Left lung (tissue), 10 donors: ENCODE measurements around the gene JAKMIP1. TPM values are rescaled to one million over a fixed set of nuclear protein-coding genes. Genes with fewer than 3 reads are reported as not detected.

Experiments
- ATAC-seq: fragments of 200-7000 bp; cut with Tn5 transposase; one replicate; pipeline ENCODE4 v1.9.1; 2020; ENCODE audit warnings: moderate library complexity
- DNase-seq, 4 donors: peaks; one replicate each; pipeline ENCODE4 v3.0.0-alpha.2; 2013 to 2020
- H3K27ac ChIP-seq, 2 donors: fragments of 200-600 bp; sonication (generic) in 1 of 2; one replicate each; pipeline versions ENCODE4 v1.5.0 to v1.8.0; 2020 to 2021
- H3K27me3 ChIP-seq, 2 donors: fragments of 200-600 bp; sonication (generic) in 1 of 2; one replicate each; pipeline versions ENCODE4 v1.5.0 to v1.8.0; 2020 to 2021
- H3K36me3 ChIP-seq, 2 donors: fragments of 200-600 bp; sonication (generic) in 1 of 2; one replicate each; pipeline versions ENCODE4 v1.5.0 to v1.8.0; 2020 to 2021
- H3K4me1 ChIP-seq, 2 donors: fragments of 200-600 bp; one replicate each; pipeline ENCODE4 v1.8.0; 2021
- H3K4me3 ChIP-seq, 2 donors: fragments of 200-600 bp; sonication (generic) in 1 of 2; one replicate each; pipeline versions ENCODE4 v1.5.0 to v1.8.0; 2020 to 2021; ENCODE audit warnings: mild to moderate bottlenecking in 1 of 2
- H3K9me3 ChIP-seq, 2 donors: fragments of 200-600 bp; sonication (generic) in 1 of 2; one replicate each; pipeline versions ENCODE4 v1.5.0 to v1.8.0; 2020 to 2021
- intact Hi-C, 2 donors: fragments of 100-400 bp; cut with DNase I; formaldehyde crosslinking; loops; one replicate each; pipeline versions ENCODE4 v1.11.2 to v1.14.2; 2022
- polyA plus RNA-seq, 6 donors: library from polyadenylated mRNA; unstranded; fragments of 120-200 nt; gene quantifications; one replicate each; pipeline ENCODE4 v1.2.1, GENCODE V29; 2013; ENCODE audit not compliant: insufficient read length in 6 of 6
- total RNA-seq, 2 donors: library from RNA; stranded (reverse); fragmentation: NEBNext Ultra II Directional; extraction: Animal tissue kit (Norgen Biotek cat#: 25700); gene quantifications; one replicate each; pipeline ENCODE4 v1.2.1, GENCODE V29; 2021
- TF ChIP-seq, protein P1 (sequence below), 2 donors: fragments of 200-600 bp; sonication (generic) in 1 of 2; IDR thresholded peaks; one replicate each; pipeline versions ENCODE4 v1.5.0 to v1.8.0; 2021; ENCODE audit warnings: antibody characterized with exemption in 2 of 2
- donor health status: DM: no; HTN: yes; CAD: no.
- donor health status: DM: no; HTN: no; CAD: no.

Gene JAKMIP1
- total and polyA plus RNA-seq, 8 donors = 0.13 to 0.79 (median 0.21) TPM; not detected in 1

DNA sequence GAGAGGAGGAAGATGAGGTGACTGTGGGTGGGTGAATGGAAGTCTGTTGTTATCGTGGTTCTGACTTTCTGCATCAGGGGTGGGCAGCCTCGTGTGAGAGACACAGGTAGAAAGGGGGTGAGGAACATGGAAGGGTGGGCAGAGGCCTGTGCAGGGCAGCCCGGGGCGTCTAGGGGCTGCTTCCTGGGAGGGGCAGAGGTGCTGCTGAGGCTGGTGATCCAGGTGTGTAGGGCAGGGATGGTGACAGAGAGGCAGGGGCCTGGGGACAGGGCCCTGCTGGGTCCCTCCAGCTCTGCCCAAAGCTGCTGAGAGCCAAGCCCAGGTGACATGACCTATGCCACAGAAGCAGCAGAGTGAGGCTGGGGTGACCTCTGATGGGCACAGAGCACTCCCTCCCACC, 92.5 kb downstream of the JAKMIP1 start:
- DNase-seq (no peak), ATAC-seq (no peak)
- peaks cover 0 to 28% of the 10 kb centered on the region in 2 donors for H3K27me3 ChIP-seq
- no peak overlapping the region for H3K4me3 ChIP-seq
- H3K36me3 ChIP-seq = no peaks in the 10 kb centered on the region
- H3K27ac ChIP-seq = no peak overlapping the region
- TF ChIP-seq, protein P1, sequence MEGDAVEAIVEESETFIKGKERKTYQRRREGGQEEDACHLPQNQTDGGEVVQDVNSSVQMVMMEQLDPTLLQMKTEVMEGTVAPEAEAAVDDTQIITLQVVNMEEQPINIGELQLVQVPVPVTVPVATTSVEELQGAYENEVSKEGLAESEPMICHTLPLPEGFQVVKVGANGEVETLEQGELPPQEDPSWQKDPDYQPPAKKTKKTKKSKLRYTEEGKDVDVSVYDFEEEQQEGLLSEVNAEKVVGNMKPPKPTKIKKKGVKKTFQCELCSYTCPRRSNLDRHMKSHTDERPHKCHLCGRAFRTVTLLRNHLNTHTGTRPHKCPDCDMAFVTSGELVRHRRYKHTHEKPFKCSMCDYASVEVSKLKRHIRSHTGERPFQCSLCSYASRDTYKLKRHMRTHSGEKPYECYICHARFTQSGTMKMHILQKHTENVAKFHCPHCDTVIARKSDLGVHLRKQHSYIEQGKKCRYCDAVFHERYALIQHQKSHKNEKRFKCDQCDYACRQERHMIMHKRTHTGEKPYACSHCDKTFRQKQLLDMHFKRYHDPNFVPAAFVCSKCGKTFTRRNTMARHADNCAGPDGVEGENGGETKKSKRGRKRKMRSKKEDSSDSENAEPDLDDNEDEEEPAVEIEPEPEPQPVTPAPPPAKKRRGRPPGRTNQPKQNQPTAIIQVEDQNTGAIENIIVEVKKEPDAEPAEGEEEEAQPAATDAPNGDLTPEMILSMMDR (IDR thresholded peaks at IDR 0.05) = no peak
- intact Hi-C loops = no loop called here
- no peaks in the 10 kb centered on the region for H3K4me1 ChIP-seq
- no peaks in the 10 kb centered on the region for H3K9me3 ChIP-seq

DNA sequence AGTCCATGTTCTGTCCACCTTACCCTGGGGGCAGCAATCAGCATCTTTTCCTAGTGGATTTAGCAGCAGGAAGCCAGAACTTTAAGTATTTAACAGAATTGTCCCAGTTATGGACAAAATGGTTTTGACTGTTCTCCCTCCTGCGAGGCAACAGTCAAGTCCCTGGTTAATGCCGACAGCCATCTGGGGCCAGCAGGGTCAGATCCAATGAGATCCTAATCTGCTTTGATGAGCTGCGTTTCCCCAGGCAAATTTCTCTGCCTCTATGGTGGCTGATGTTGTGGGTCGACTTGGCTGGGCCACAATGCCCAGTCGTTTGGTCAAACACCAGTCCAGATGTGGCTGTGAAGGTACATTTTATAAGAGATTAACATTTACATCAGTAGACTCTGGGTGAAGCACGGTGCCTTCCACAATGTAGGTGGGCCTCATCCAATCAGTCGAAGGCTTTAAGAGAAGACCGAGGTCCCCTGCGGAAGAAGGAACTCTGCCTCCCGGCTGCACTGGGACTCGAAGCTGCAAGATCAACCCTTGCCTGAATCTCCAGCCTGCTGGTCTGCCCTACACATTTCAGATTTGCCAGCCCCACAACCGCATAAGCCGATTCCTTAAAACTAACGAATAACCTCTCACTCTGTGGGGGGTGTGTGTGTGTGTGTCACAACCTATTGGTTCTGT, 93.1 kb downstream of the JAKMIP1 start:
- no peak for ATAC-seq
- intact Hi-C loops = no loop called here
- Histone ChIP-seq H3K4me3 (no peak overlapping the region), H3K9me3 (peaks cover 0 to 1% of the 10 kb centered on the region in 2 donors), H3K27ac (no peak overlapping the region), H3K36me3 (no peaks in the 10 kb centered on the region), H3K4me1 (no peaks in the 10 kb centered on the region), H3K27me3 (peaks cover 0 to 28% of the 10 kb centered on the region in 2 donors)
- DNase-seq = no peak
- TF ChIP-seq, protein P1 (IDR thresholded peaks at IDR 0.05) = no peak

DNA sequence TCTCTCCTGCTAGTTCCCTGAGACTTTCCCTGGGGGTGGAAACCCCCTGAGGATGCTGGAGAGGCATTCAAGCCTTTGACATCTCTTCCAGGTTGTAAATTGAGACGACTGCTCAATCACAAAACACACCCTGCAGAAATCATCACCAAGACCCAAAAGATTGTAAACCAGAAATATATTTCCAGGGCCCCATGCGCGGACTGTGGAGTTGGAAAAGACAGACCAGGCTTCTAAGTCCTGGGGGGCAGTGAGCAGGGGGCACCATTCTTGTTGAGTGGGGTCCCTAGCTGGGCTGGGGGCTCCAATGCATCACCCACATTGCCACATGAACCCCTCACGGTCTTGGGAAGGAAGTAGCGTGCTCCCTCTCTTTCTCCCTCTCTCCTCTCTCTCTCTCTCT, 94.2 kb downstream of the JAKMIP1 start:
- no peak overlapping the region for H3K4me3 ChIP-seq
- ATAC-seq = no peak
- H3K27ac ChIP-seq = no peak overlapping the region
- TF ChIP-seq, protein P1 (IDR thresholded peaks at IDR 0.05) = no peak
- H3K27me3 ChIP-seq = peaks cover 0 to 24% of the 10 kb centered on the region in 2 donors
- intact Hi-C loops = no loop called here
- no peaks in the 10 kb centered on the region for H3K4me1 ChIP-seq
- peaks cover 0 to 2% of the 10 kb centered on the region in 2 donors for H3K9me3 ChIP-seq
- no peaks in the 10 kb centered on the region for H3K36me3 ChIP-seq
- DNase-seq = no peak

DNA sequence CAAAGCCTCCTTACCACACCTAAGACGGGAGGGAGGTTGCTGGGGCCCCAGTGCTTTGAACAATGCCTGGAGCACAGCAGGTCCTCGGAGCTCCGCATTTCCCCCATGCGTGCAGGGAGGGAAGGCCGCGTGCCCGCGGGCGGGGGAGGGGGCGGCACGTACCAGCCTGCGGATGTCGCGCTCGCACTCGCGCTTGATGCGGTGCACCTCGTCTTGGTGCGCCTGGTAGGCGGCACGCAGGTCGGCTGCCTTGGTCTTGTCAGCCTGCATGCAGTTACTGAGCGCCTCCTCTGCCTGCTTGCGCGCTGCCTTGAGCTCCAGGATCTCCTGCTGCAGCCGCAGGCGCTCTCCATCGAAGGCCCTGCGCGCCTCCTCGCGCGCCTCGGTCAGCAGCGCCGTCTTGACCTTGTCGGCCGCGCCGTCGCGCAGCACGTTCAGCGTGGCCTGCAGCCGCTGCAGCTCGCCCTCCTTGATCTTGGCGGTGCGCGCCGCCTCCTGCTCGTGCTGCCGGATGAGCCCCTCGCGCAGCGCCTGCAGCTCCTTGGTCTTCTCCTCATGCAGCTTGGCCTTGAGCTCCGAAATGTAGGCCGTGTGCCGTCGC, 94.9 kb downstream of the JAKMIP1 start:
- TF ChIP-seq, protein P1 (IDR thresholded peaks at IDR 0.05) = no peak
- Histone ChIP-seq H3K36me3 (no peaks in the 10 kb centered on the region), H3K4me3 (no peak overlapping the region), H3K4me1 (no peaks in the 10 kb centered on the region), H3K9me3 (peaks cover 0 to 2% of the 10 kb centered on the region in 2 donors), H3K27me3 (peaks cover 0 to 20% of the 10 kb centered on the region in 2 donors), H3K27ac (no peak overlapping the region)
- ATAC-seq (no peak), DNase-seq (no peak)
- intact Hi-C loops = no loop called here

- H3K27ac ChIP-seq = no peak overlapping the region
- intact Hi-C loops = no loop called here
- ATAC-seq = no peak
- H3K27me3 ChIP-seq = peaks cover 0 to 20% of the 10 kb centered on the region in 2 donors
- no peak overlapping the region for H3K4me3 ChIP-seq
- TF ChIP-seq, protein P1 (IDR thresholded peaks at IDR 0.05) = no peak
- peaks cover 0 to 2% of the 10 kb centered on the region in 2 donors for H3K9me3 ChIP-seq
- DNase-seq = no peak
- no peaks in the 10 kb centered on the region for H3K36me3 ChIP-seq
- H3K4me1 ChIP-seq = no peaks in the 10 kb centered on the region
Measured at GRCh38 chr4:6104541-6105130, 95.7 kb downstream of the JAKMIP1 start.
